ENCODE results near the gene PITPNM2.
"Not testable (repeated sequence)": the region's sequence is repeated elsewhere in the genome, so short reads cannot be mapped to it uniquely, and the experiment has no call there.

The PITPNM2 gene

DNA sequence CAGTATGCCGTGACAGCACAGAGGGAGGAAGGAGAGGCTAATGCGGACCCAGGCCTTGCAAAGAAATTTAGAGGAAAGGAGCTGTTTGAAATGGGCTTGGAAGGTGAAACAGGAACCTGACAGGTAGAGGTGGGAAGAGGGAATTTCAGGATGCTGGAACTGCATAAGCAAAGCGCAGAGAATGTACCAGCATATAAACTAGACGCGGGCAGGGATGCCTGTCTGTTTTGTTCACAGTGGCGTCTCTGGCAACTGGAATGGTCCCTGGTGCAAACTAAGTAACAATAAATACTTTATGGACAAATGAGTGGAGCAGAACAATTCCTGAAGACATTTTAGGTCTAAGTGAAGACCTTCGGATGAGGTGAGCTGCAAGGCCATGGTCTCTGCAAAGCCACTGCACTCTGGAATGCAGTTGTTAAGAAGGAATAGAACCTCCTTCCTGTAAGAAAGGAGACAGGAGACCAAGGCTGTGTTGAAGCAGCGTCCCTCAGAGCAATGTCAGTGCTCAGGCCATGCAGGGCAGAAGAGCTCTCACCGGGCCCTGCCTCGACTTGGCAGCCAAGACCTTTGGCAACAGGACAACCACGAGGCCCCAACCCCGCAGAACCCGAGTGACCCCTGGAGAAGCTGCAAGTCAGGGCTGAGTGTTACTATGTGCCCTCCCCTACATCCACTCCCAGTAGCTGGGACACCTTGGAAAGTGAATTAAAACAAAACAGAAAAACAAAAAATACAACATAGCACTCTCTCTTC, 42.8 kb downstream of the PITPNM2 start:
- no peaks in the 10 kb centered on the region for H3K4me1 ChIP-seq (ENCODE audit: low read depth, poor library complexity, severe bottlenecking)

GRCh38 chr12:123106640-123107359, 44.1 kb downstream of the PITPNM2 start:
- H3K4me2 ChIP-seq, result no peak overlapping the region
- no peaks in the 10 kb centered on the region for H4K20me1 ChIP-seq (ENCODE audit: insufficient read depth)
- no peak overlapping the region for H3K9ac ChIP-seq
- TF ChIP-seq, protein P1, sequence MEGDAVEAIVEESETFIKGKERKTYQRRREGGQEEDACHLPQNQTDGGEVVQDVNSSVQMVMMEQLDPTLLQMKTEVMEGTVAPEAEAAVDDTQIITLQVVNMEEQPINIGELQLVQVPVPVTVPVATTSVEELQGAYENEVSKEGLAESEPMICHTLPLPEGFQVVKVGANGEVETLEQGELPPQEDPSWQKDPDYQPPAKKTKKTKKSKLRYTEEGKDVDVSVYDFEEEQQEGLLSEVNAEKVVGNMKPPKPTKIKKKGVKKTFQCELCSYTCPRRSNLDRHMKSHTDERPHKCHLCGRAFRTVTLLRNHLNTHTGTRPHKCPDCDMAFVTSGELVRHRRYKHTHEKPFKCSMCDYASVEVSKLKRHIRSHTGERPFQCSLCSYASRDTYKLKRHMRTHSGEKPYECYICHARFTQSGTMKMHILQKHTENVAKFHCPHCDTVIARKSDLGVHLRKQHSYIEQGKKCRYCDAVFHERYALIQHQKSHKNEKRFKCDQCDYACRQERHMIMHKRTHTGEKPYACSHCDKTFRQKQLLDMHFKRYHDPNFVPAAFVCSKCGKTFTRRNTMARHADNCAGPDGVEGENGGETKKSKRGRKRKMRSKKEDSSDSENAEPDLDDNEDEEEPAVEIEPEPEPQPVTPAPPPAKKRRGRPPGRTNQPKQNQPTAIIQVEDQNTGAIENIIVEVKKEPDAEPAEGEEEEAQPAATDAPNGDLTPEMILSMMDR (conservative IDR thresholded peaks at IDR 0.05; ENCODE audit: low read depth, low read length), result no peak
- no peaks in the 10 kb centered on the region for H3K79me2 ChIP-seq (ENCODE audit: insufficient read depth, low read depth)
- no peak overlapping the region for H2AFZ ChIP-seq (ENCODE audit: low read depth)
- H3K4me3 ChIP-seq (IDR thresholded peaks at IDR 0.05; ENCODE audit: insufficient read depth, low read depth, low read length), result no peak overlapping the region
- H3K27me3 ChIP-seq (ENCODE audit: insufficient read depth, low read depth), result no peaks in the 10 kb centered on the region
- no peaks in the 10 kb centered on the region for H3K4me1 ChIP-seq (ENCODE audit: low read depth, poor library complexity, severe bottlenecking)
- H3K36me3 ChIP-seq (ENCODE audit: insufficient read depth), result no peaks in the 10 kb centered on the region
- no peak overlapping the region for H3K27ac ChIP-seq

More for the DNA sequence above, 42.8 kb downstream of the PITPNM2 start:
- TF ChIP-seq, protein P1 (conservative IDR thresholded peaks at IDR 0.05; ENCODE audit: low read depth, low read length), result no peak
- Histone ChIP-seq H3K9ac (no peak overlapping the region), H3K36me3 (ENCODE audit: insufficient read depth) (no peaks in the 10 kb centered on the region), H3K27me3 (ENCODE audit: insufficient read depth, low read depth) (no peaks in the 10 kb centered on the region), H4K20me1 (ENCODE audit: insufficient read depth) (no peaks in the 10 kb centered on the region), H3K79me2 (ENCODE audit: insufficient read depth, low read depth) (no peaks in the 10 kb centered on the region), H2AFZ (ENCODE audit: low read depth) (no peak overlapping the region), H3K4me3 (IDR thresholded peaks at IDR 0.05; ENCODE audit: insufficient read depth, low read depth, low read length) (no peak overlapping the region), H3K27ac (no peak overlapping the region), H3K4me2 (no peak overlapping the region)

GRCh38 chr12:123105211-123105826, 45.6 kb downstream of the PITPNM2 start:
- no peak overlapping the region for H3K27ac ChIP-seq
- TF ChIP-seq, protein P1 (conservative IDR thresholded peaks at IDR 0.05; ENCODE audit: low read depth, low read length), result no peak
- no peak overlapping the region for H3K4me2 ChIP-seq

GRCh38 chr12:123104809-123105208, 46.1 kb downstream of the PITPNM2 start:
- TF ChIP-seq, protein P1 (conservative IDR thresholded peaks at IDR 0.05; ENCODE audit: low read depth, low read length), result no peak
- H3K36me3 ChIP-seq (ENCODE audit: insufficient read depth), result no peaks in the 10 kb centered on the region
- no peak overlapping the region for H3K4me3 ChIP-seq (IDR thresholded peaks at IDR 0.05; ENCODE audit: insufficient read depth, low read depth, low read length)
- no peak overlapping the region for H3K9ac ChIP-seq
- no peaks in the 10 kb centered on the region for H4K20me1 ChIP-seq (ENCODE audit: insufficient read depth)
- H3K79me2 ChIP-seq (ENCODE audit: insufficient read depth, low read depth), result no peaks in the 10 kb centered on the region
- no peak overlapping the region for H3K4me2 ChIP-seq
- H3K27ac ChIP-seq, result no peak overlapping the region
- H2AFZ ChIP-seq (ENCODE audit: low read depth), result no peak overlapping the region
- no peaks in the 10 kb centered on the region for H3K27me3 ChIP-seq (ENCODE audit: insufficient read depth, low read depth)
- no peaks in the 10 kb centered on the region for H3K4me1 ChIP-seq (ENCODE audit: low read depth, poor library complexity, severe bottlenecking)

More at GRCh38 chr12:123105211-123105826, 45.6 kb downstream of the PITPNM2 start:
- H3K36me3 ChIP-seq (ENCODE audit: insufficient read depth), result no peaks in the 10 kb centered on the region
- no peak overlapping the region for H3K9ac ChIP-seq
- H3K4me1 ChIP-seq (ENCODE audit: low read depth, poor library complexity, severe bottlenecking), result no peaks in the 10 kb centered on the region
- H2AFZ ChIP-seq (ENCODE audit: low read depth), result no peak overlapping the region
- no peaks in the 10 kb centered on the region for H4K20me1 ChIP-seq (ENCODE audit: insufficient read depth)
- H3K79me2 ChIP-seq (ENCODE audit: insufficient read depth, low read depth), result no peaks in the 10 kb centered on the region
- no peak overlapping the region for H3K4me3 ChIP-seq (IDR thresholded peaks at IDR 0.05; ENCODE audit: insufficient read depth, low read depth, low read length)
- H3K27me3 ChIP-seq (ENCODE audit: insufficient read depth, low read depth), result no peaks in the 10 kb centered on the region

GRCh38 chr12:123104094-123104493, 46.8 kb downstream of the PITPNM2 start:
- not testable (repeated sequence) for H3K4me3 ChIP-seq (IDR thresholded peaks at IDR 0.05; ENCODE audit: insufficient read depth, low read depth, low read length); H4K20me1 ChIP-seq (ENCODE audit: insufficient read depth); H3K27ac ChIP-seq; H3K27me3 ChIP-seq (ENCODE audit: insufficient read depth, low read depth); H3K4me1 ChIP-seq (ENCODE audit: low read depth, poor library complexity, severe bottlenecking); H3K9ac ChIP-seq; H3K36me3 ChIP-seq (ENCODE audit: insufficient read depth); H3K79me2 ChIP-seq (ENCODE audit: insufficient read depth, low read depth); H3K4me2 ChIP-seq; H2AFZ ChIP-seq (ENCODE audit: low read depth)
